ENCODE data around the gene COL6A2. TPM values are rescaled to one million over a fixed set of nuclear protein-coding genes. Genes with fewer than 3 reads are reported as not detected.

COL6A2 gene
- total RNA-seq, 1 donor from 2014 or later: 120 TPM

DNA sequence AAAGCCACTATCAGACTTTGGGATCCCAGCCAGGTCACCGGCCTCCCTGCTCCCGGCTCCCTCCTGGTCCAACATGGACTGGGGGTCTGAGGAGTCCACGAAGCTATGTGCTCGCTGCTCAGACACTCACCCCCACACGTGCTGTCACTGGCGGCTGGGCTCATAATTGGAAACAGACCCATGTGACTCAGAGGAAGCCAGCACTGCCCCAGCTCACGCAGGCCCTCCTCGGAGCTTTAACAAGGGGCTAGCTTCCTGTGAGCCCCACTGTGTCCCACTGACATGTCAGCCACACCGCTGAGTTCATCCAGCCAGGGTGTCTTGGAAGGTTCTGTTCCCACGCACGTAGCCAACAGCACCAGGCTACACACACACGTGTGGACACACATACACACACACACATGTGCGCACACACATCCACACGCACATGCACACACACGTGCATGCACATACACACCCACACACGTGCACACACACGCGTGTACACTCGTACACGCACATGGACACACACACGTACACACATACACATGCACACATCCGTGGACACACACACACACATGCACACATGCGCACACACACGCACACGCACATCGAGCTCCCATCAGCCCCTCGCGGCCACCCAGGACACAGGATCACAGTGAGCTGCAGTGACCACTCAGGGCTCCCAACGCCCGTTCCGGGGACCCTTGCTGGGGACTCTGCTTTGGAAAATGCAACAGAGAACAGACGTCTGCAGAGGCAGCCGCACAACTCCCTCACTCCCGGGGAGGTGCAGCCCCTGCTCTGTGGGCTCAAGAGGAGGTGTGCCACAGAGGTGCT lies 18.4 kb upstream of the COL6A2 start:
- peak overlapping the region; percentile 51 for H2AFZ ChIP-seq (ENCODE audit: low read depth, low read length)

GRCh38 chr21:46080171-46081021 lies 17.5 kb upstream of the COL6A2 start:
- Histone ChIP-seq H3K9ac (ENCODE audit: low read length) (peak overlapping the region; percentile 62), H3K36me3 (ENCODE audit: insufficient read depth, low read length) (no peaks in the 10 kb centered on the region), H3K27me3 (ENCODE audit: insufficient read depth, low read length) (no peaks in the 10 kb centered on the region), H2AFZ (ENCODE audit: low read depth, low read length) (no peak overlapping the region), H3K9me3 (ENCODE audit: insufficient read depth, low read depth, low read length) (no peaks in the 10 kb centered on the region), H4K20me1 (ENCODE audit: insufficient read depth, low read length) (no peaks in the 10 kb centered on the region), H3K4me2 (ENCODE audit: low read length) (no peak overlapping the region), H3K4me1 (ENCODE audit: insufficient read depth, low read length) (peaks cover 37% of the 10 kb centered on the region), H3K4me3 (ENCODE audit: insufficient read depth, low read depth, low read length) (no peak overlapping the region), H3K27ac (ENCODE audit: low read depth, low read length) (peak overlapping the region; percentile 86), H3K79me2 (ENCODE audit: insufficient read depth, low read length) (no peaks in the 10 kb centered on the region)
- H3K27ac Mint-ChIP-seq (ENCODE audit: unreplicated experiment): peak overlapping the region; percentile 58
- TF ChIP-seq EZH2 (IDR thresholded peaks at IDR 0.05; ENCODE audit: insufficient read depth, low read length): no peak
- TF ChIP-seq, protein P1, sequence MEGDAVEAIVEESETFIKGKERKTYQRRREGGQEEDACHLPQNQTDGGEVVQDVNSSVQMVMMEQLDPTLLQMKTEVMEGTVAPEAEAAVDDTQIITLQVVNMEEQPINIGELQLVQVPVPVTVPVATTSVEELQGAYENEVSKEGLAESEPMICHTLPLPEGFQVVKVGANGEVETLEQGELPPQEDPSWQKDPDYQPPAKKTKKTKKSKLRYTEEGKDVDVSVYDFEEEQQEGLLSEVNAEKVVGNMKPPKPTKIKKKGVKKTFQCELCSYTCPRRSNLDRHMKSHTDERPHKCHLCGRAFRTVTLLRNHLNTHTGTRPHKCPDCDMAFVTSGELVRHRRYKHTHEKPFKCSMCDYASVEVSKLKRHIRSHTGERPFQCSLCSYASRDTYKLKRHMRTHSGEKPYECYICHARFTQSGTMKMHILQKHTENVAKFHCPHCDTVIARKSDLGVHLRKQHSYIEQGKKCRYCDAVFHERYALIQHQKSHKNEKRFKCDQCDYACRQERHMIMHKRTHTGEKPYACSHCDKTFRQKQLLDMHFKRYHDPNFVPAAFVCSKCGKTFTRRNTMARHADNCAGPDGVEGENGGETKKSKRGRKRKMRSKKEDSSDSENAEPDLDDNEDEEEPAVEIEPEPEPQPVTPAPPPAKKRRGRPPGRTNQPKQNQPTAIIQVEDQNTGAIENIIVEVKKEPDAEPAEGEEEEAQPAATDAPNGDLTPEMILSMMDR (IDR thresholded peaks at IDR 0.05; ENCODE audit: insufficient read depth, low read depth, low read length): no peak
- H3K27me3 Mint-ChIP-seq (ENCODE audit: low read depth, unreplicated experiment): peaks cover 5% of the 10 kb centered on the region
- H3K4me1 Mint-ChIP-seq (ENCODE audit: low read depth, unreplicated experiment): peaks cover 7% of the 10 kb centered on the region
- H3K36me3 Mint-ChIP-seq (ENCODE audit: low read depth, unreplicated experiment): peaks cover 3% of the 10 kb centered on the region
- H3K9me3 Mint-ChIP-seq (ENCODE audit: unreplicated experiment): peaks cover 2% of the 10 kb centered on the region
- FAIRE-seq (no peak), DNase-seq (ENCODE audit: low read depth) (no peak)
- H3K4me3 Mint-ChIP-seq (ENCODE audit: unreplicated experiment): no peak overlapping the region

More for the DNA sequence above, 18.4 kb upstream of the COL6A2 start:
- peak overlapping the region; percentile 54 for H3K4me2 ChIP-seq (ENCODE audit: low read length)
- DNase-seq (ENCODE audit: low read depth) (peak; percentile 82), FAIRE-seq (peak; percentile 96)
- peak overlapping the region; percentile 6 for H3K4me3 ChIP-seq (ENCODE audit: insufficient read depth, low read depth, low read length)
- no peak overlapping the region for H3K27ac Mint-ChIP-seq (ENCODE audit: unreplicated experiment)
- peaks cover 37% of the 10 kb centered on the region for H3K4me1 ChIP-seq (ENCODE audit: insufficient read depth, low read length)
- H3K79me2 ChIP-seq (ENCODE audit: insufficient read depth, low read length): no peaks in the 10 kb centered on the region
- H3K36me3 ChIP-seq (ENCODE audit: insufficient read depth, low read length): no peaks in the 10 kb centered on the region
- peak overlapping the region; percentile 62 for H3K9ac ChIP-seq (ENCODE audit: low read length)
- H3K27ac ChIP-seq (ENCODE audit: low read depth, low read length): peak overlapping the region; percentile 86
- H3K4me3 Mint-ChIP-seq (ENCODE audit: unreplicated experiment): no peak overlapping the region
- no peak for TF ChIP-seq EZH2 (IDR thresholded peaks at IDR 0.05; ENCODE audit: insufficient read depth, low read length)
- TF ChIP-seq, protein P1 (IDR thresholded peaks at IDR 0.05; ENCODE audit: insufficient read depth, low read depth, low read length): no peak
- H3K9me3 Mint-ChIP-seq (ENCODE audit: unreplicated experiment): peaks cover 2% of the 10 kb centered on the region
- peaks cover 3% of the 10 kb centered on the region for H3K36me3 Mint-ChIP-seq (ENCODE audit: low read depth, unreplicated experiment)
- peaks cover 8% of the 10 kb centered on the region for H3K27me3 Mint-ChIP-seq (ENCODE audit: low read depth, unreplicated experiment)
- H3K4me1 Mint-ChIP-seq (ENCODE audit: low read depth, unreplicated experiment): peaks cover 7% of the 10 kb centered on the region
- H3K27me3 ChIP-seq (ENCODE audit: insufficient read depth, low read length): no peaks in the 10 kb centered on the region
- H4K20me1 ChIP-seq (ENCODE audit: insufficient read depth, low read length): no peaks in the 10 kb centered on the region
- no peaks in the 10 kb centered on the region for H3K9me3 ChIP-seq (ENCODE audit: insufficient read depth, low read depth, low read length)

Data from astrocyte (in vitro differentiated cells and primary cell).